GM12878 (cell line): ENCODE measurements around the gene NBPF14.
"Not testable (repeated sequence)": the region's sequence is repeated elsewhere in the genome, so short reads cannot be mapped to it uniquely, and the experiment has no call there.

Experiments used
- EZH2 ChIP-seq: IDR thresholded peaks from 2 replicates; pipeline ENCODE4 v1.6.1; 2012; ENCODE audit warnings: low read depth, mild to moderate bottlenecking, control low read depth, inconsistent platforms, low read length, borderline replicate concordance; ENCODE audit not compliant: control insufficient read depth
- NR2C2 ChIP-seq: IDR thresholded peaks from 2 replicates; pipeline ENCODE4 v1.6.1; 2011; ENCODE audit warnings: borderline replicate concordance, low read depth; ENCODE audit not compliant: control insufficient read depth, insufficient read length
- POLR2A ChIP-seq: IDR thresholded peaks from 2 replicates; pipeline ENCODE4 v1.6.1; 2011; ENCODE audit warnings: low read depth, mild to moderate bottlenecking, low read length
- RAD21 ChIP-seq: IDR thresholded peaks from 2 replicates; pipeline ENCODE4 v1.6.1; 2011; ENCODE audit warnings: mild to moderate bottlenecking, low read depth, low read length, moderate library complexity; ENCODE audit not compliant: insufficient read depth
- RFX5 ChIP-seq: IDR thresholded peaks from 2 replicates; pipeline ENCODE4 v1.6.1; 2011; ENCODE audit warnings: low read depth, low read length, improper control_type of control experiment
- SIN3A ChIP-seq: IDR thresholded peaks from 2 replicates; pipeline ENCODE4 v1.6.1; 2012; ENCODE audit warnings: low read depth, low read length, improper control_type of control experiment
- TF ChIP-seq, protein P1 (sequence below): IDR thresholded peaks from 2 replicates; pipeline ENCODE4 v1.6.1; 2012; ENCODE audit warnings: low read depth, low read length, improper control_type of control experiment
- TF ChIP-seq, protein P2 (sequence below), 3 experiments: IDR thresholded peaks in 2 of 3; conservative IDR thresholded peaks in 1 of 3; 2 replicates each; pipeline ENCODE4 v1.5.1; 2011; ENCODE audit warnings: low read depth in 3 of 3, low read length in 3 of 3, mild to moderate bottlenecking in 3 of 3, control low read depth in 2 of 3, moderate library complexity in 2 of 3, inconsistent platforms in 1 of 3, mixed read lengths in 1 of 3; ENCODE audit not compliant: control insufficient read depth in 2 of 3, insufficient read depth in 1 of 3; ENCODE audit errors: extremely low read depth in 1 of 3

DNA sequence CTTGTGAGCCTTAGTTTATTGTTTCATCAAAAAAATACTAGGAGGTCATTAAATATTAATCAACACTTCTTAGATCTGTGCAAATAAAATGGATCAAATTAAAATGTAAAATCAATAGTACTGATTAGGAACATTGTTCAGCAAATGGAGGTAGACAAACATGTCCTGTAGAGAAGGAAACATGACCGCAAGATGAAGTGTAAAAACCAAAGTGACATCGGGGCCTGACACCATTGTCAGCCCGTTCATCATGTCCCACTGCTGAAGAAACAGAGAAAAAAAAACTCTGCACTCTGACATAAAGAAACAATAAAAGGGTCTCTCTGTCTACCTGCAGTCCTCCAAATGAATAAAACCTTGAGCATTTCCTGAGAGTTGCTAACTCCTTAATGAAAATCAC lies 81.5 kb downstream of the NBPF14 start:
- TF ChIP-seq, protein P1, sequence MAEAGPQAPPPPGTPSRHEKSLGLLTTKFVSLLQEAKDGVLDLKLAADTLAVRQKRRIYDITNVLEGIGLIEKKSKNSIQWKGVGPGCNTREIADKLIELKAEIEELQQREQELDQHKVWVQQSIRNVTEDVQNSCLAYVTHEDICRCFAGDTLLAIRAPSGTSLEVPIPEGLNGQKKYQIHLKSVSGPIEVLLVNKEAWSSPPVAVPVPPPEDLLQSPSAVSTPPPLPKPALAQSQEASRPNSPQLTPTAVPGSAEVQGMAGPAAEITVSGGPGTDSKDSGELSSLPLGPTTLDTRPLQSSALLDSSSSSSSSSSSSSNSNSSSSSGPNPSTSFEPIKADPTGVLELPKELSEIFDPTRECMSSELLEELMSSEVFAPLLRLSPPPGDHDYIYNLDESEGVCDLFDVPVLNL: not testable (repeated sequence)
- not testable (repeated sequence) for TF ChIP-seq RFX5, POLR2A, EZH2, NR2C2, SIN3A, RAD21
- TF ChIP-seq, protein P2, sequence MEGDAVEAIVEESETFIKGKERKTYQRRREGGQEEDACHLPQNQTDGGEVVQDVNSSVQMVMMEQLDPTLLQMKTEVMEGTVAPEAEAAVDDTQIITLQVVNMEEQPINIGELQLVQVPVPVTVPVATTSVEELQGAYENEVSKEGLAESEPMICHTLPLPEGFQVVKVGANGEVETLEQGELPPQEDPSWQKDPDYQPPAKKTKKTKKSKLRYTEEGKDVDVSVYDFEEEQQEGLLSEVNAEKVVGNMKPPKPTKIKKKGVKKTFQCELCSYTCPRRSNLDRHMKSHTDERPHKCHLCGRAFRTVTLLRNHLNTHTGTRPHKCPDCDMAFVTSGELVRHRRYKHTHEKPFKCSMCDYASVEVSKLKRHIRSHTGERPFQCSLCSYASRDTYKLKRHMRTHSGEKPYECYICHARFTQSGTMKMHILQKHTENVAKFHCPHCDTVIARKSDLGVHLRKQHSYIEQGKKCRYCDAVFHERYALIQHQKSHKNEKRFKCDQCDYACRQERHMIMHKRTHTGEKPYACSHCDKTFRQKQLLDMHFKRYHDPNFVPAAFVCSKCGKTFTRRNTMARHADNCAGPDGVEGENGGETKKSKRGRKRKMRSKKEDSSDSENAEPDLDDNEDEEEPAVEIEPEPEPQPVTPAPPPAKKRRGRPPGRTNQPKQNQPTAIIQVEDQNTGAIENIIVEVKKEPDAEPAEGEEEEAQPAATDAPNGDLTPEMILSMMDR (IDR thresholded peaks at IDR 0.05 in 2 of 3, conservative IDR thresholded peaks at IDR 0.05 in 1 of 3; ENCODE audit: control insufficient read depth in 2 of 3, extremely low read depth in 1 of 3, insufficient read depth in 1 of 3, low read depth in 3 of 3, low read length in 3 of 3): not testable (repeated sequence)
